ENCODE measurements around the gene ART3. TPM values are rescaled to one million over a fixed set of nuclear protein-coding genes. Genes with fewer than 3 reads are reported as not detected.

The ART3 gene
- total and polyA plus RNA-seq, 9 of the 15 experiments (the other 6 are each of a cell fraction or from before 2014, with no cell fraction given) = 0.69 to 1.4 (median 1.1) TPM; not detected in 1

DNA sequence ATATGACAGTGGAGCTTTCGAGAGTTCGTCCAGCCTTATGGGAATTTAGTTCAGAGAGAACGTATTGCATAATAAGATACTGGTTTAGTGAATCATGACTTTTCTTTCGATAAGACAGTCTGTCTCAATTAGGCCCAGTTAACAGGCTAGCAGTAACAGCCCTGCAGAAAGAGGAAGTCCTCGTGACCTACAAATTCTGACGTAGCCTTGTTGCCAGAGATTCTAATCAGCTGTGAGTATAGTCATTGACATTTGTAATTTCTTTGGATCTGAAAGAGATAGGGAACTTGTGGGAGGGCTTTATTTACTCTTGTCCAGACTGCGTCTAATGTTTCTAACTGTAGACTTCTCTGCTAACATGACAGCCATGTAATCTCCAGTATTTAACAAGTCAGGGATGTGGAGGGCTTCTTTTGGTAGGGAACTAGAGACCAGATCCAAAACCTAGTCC is 15.8 kb downstream of the ART3 start (continued):
- TF ChIP-seq ZNF830 (CRISPR knock-in tag; IDR thresholded peaks at IDR 0.05) (no peak), SMARCA5 (IDR thresholded peaks at IDR 0.05) (no peak), ZKSCAN3 (CRISPR knock-in tag; IDR thresholded peaks at IDR 0.05) (no peak), ATF1 (CRISPR knock-in tag; IDR thresholded peaks at IDR 0.05) (no peak), ATF1 (tag; IDR thresholded peaks at IDR 0.05) (peak; percentile 93), TCF7L2 (IDR thresholded peaks at IDR 0.05; ENCODE audit: low read depth, low read length) (no peak), CSDE1 (IDR thresholded peaks at IDR 0.05) (no peak), FUS (optimal IDR thresholded peaks at IDR 0.05; ENCODE audit: low read depth, low read length) (no peak), ZNF24 (IDR thresholded peaks at IDR 0.05) (no peak), POLR3G (IDR thresholded peaks at IDR 0.05; ENCODE audit: extremely low read depth, insufficient read length, insufficient replicate concordance) (no peak), TCFL5 (CRISPR knock-in tag; conservative IDR thresholded peaks at IDR 0.05) (no peak), DNMT1 (IDR thresholded peaks at IDR 0.05) (no peak), NFIX (CRISPR knock-in tag; IDR thresholded peaks at IDR 0.05; ENCODE audit: low read depth) (no peak), ZFPM2 (CRISPR knock-in tag; IDR thresholded peaks at IDR 0.05) (no peak), RAD51 (IDR thresholded peaks at IDR 0.05; ENCODE audit: borderline replicate concordance, low read depth) (peak; percentile 69), NFATC3 (IDR thresholded peaks at IDR 0.05) (no peak), ESRRB (CRISPR knock-in tag; IDR thresholded peaks at IDR 0.05; ENCODE audit: borderline replicate concordance) (no peak), FOSL1 (tag; conservative IDR thresholded peaks at IDR 0.05) (peak; percentile 93)
- TF ChIP-seq, protein P1, sequence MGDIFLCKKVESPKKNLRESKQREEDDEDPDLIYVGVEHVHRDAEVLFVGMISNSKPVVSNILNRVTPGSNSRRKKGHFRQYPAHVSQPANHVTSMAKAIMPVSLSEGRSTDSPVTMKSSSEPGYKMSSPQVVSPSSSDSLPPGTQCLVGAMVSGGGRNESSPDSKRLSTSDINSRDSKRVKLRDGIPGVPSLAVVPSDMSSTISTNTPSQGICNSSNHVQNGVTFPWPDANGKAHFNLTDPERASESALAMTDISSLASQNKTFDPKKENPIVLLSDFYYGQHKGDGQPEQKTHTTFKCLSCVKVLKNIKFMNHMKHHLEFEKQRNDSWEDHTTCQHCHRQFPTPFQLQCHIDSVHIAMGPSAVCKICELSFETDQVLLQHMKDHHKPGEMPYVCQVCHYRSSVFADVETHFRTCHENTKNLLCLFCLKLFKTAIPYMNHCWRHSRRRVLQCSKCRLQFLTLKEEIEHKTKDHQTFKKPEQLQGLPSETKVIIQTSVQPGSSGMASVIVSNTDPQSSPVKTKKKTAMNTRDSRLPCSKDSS (IDR thresholded peaks at IDR 0.05; ENCODE audit: low read depth, partially characterized antibody) = no peak
- TF ChIP-seq, protein P2, sequence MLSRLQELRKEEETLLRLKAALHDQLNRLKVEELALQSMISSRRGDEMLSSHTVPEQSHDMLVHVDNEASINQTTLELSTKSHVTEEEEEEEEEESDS (CRISPR knock-in tag; IDR thresholded peaks at IDR 0.05) = no peak
- TF ChIP-seq, protein P3, sequence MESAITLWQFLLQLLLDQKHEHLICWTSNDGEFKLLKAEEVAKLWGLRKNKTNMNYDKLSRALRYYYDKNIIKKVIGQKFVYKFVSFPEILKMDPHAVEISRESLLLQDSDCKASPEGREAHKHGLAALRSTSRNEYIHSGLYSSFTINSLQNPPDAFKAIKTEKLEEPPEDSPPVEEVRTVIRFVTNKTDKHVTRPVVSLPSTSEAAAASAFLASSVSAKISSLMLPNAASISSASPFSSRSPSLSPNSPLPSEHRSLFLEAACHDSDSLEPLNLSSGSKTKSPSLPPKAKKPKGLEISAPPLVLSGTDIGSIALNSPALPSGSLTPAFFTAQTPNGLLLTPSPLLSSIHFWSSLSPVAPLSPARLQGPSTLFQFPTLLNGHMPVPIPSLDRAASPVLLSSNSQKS (CRISPR knock-in tag; IDR thresholded peaks at IDR 0.05) = no peak
- TF ChIP-seq, protein P4, sequence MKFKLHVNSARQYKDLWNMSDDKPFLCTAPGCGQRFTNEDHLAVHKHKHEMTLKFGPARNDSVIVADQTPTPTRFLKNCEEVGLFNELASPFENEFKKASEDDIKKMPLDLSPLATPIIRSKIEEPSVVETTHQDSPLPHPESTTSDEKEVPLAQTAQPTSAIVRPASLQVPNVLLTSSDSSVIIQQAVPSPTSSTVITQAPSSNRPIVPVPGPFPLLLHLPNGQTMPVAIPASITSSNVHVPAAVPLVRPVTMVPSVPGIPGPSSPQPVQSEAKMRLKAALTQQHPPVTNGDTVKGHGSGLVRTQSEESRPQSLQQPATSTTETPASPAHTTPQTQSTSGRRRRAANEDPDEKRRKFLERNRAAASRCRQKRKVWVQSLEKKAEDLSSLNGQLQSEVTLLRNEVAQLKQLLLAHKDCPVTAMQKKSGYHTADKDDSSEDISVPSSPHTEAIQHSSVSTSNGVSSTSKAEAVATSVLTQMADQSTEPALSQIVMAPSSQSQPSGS (CRISPR knock-in tag; IDR thresholded peaks at IDR 0.05) = no peak
- TF ChIP-seq, protein P5, sequence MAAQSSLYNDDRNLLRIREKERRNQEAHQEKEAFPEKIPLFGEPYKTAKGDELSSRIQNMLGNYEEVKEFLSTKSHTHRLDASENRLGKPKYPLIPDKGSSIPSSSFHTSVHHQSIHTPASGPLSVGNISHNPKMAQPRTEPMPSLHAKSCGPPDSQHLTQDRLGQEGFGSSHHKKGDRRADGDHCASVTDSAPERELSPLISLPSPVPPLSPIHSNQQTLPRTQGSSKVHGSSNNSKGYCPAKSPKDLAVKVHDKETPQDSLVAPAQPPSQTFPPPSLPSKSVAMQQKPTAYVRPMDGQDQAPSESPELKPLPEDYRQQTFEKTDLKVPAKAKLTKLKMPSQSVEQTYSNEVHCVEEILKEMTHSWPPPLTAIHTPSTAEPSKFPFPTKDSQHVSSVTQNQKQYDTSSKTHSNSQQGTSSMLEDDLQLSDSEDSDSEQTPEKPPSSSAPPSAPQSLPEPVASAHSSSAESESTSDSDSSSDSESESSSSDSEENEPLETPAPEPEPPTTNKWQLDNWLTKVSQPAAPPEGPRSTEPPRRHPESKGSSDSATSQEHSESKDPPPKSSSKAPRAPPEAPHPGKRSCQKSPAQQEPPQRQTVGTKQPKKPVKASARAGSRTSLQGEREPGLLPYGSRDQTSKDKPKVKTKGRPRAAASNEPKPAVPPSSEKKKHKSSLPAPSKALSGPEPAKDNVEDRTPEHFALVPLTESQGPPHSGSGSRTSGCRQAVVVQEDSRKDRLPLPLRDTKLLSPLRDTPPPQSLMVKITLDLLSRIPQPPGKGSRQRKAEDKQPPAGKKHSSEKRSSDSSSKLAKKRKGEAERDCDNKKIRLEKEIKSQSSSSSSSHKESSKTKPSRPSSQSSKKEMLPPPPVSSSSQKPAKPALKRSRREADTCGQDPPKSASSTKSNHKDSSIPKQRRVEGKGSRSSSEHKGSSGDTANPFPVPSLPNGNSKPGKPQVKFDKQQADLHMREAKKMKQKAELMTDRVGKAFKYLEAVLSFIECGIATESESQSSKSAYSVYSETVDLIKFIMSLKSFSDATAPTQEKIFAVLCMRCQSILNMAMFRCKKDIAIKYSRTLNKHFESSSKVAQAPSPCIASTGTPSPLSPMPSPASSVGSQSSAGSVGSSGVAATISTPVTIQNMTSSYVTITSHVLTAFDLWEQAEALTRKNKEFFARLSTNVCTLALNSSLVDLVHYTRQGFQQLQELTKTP (IDR thresholded peaks at IDR 0.05; ENCODE audit: low read depth in 1 of 2, partially characterized antibody in 2 of 2) = peak in 1 of 2 experiments; percentile 84
